GM21360 (cell line): ENCODE measurements around the gene ANKRD36B.
"Not testable (repeated sequence)": the region's sequence is repeated elsewhere in the genome, so short reads cannot be mapped to it uniquely, and the experiment has no call there.

Experiments
- ATAC-seq: cut with Tn5 transposase; IDR thresholded peaks from one replicate; pipeline ENCODE4 v1.9.1; 2021; ENCODE audit warnings: mild to moderate bottlenecking, moderate library complexity; ENCODE audit not compliant: unreplicated experiment

Gene ANKRD36B

GRCh38 chr2:97550498-97550897 lies 39.2 kb downstream of the ANKRD36B start:
- not testable (repeated sequence) for ATAC-seq

- ATAC-seq: not testable (repeated sequence)
These were observed 40.6 kb downstream of the ANKRD36B start for GRCh38 chr2:97549058-97549457.

- not testable (repeated sequence) for ATAC-seq
These were observed 41.1 kb downstream of the ANKRD36B start for GRCh38 chr2:97548536-97548935.

- ATAC-seq: no peak
These were observed 43.0 kb downstream of the ANKRD36B start for GRCh38 chr2:97546711-97547110.

- not testable (repeated sequence) for ATAC-seq
These were observed 44.8 kb downstream of the ANKRD36B start for GRCh38 chr2:97544911-97545310.

GRCh38 chr2:97525904-97526303 lies 63.8 kb downstream of the ANKRD36B start:
- not testable (repeated sequence) for ATAC-seq

- ATAC-seq: not testable (repeated sequence)
These were observed 65.9 kb downstream of the ANKRD36B start for GRCh38 chr2:97523816-97524215.

- ATAC-seq: not testable (repeated sequence)
These were observed 66.6 kb downstream of the ANKRD36B start for GRCh38 chr2:97522916-97523555.

- ATAC-seq: not testable (repeated sequence)
These were observed 94.0 kb downstream of the ANKRD36B start for GRCh38 chr2:97495651-97496050.

- not testable (repeated sequence) for ATAC-seq
These were observed 99.5 kb downstream of the ANKRD36B start for GRCh38 chr2:97490141-97490540.
